ENCODE measurements around the gene SCD. TPM values are rescaled to one million over a fixed set of nuclear protein-coding genes. Genes with fewer than 3 reads are reported as not detected.

SCD gene
- total RNA-seq, 1 donor from 2014 or later, result 589 TPM

DNA sequence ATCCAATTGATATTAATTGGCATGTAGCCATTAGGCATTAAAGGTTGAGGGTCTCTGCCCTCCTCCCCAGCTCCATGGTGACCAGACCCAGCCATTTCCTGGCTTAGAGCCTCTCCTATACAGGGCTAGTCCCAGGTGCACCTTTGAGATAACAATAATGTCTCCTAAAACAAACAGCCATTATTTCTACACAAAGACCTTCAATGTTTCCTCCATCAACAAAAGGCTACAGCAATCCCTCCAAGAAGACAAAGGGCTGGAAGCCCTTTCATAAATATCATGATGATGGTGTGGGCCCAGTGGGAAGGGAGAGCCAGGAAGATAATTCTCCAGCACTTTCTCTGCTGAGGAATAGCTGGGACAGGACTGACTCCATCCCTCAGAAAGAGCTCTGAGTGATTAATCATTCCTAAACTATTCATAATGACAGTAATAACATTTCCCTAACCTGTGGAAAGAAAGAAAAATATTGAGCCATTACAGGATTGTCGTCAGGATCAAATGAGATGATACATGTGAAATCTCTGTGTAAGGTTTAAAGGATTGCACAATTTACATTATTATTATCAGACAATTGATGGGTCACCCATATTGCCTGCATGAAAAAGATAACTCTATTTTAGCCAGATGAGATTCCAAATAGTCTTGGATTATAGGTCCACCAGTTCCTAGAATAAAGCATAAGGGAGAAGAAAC is 27.2 kb upstream of the SCD start:
- Mint-ChIP-seq H3K9me3 (ENCODE audit: unreplicated experiment) (no peaks in the 10 kb centered on the region), H3K27ac (ENCODE audit: unreplicated experiment) (no peak overlapping the region), H3K27me3 (ENCODE audit: unreplicated experiment) (no peaks in the 10 kb centered on the region), H3K36me3 (ENCODE audit: unreplicated experiment) (no peaks in the 10 kb centered on the region), H3K4me1 (ENCODE audit: low read depth, unreplicated experiment) (peaks cover 4% of the 10 kb centered on the region), H3K4me3 (ENCODE audit: unreplicated experiment) (no peak overlapping the region)
- DNase-seq, result no peak
- no peak for TF ChIP-seq CTCF (IDR thresholded peaks at IDR 0.05; ENCODE audit: partially characterized antibody, unreplicated experiment)

GRCh38 chr10:100325158-100325557 is 21.9 kb upstream of the SCD start:
- TF ChIP-seq CTCF (IDR thresholded peaks at IDR 0.05; ENCODE audit: partially characterized antibody, unreplicated experiment), result no peak
- Mint-ChIP-seq H3K4me1 (ENCODE audit: low read depth, unreplicated experiment) (peaks cover 2% of the 10 kb centered on the region), H3K27me3 (ENCODE audit: unreplicated experiment) (no peaks in the 10 kb centered on the region), H3K9me3 (ENCODE audit: unreplicated experiment) (peaks cover 2% of the 10 kb centered on the region), H3K4me3 (ENCODE audit: unreplicated experiment) (no peak overlapping the region), H3K36me3 (ENCODE audit: unreplicated experiment) (no peaks in the 10 kb centered on the region), H3K27ac (ENCODE audit: unreplicated experiment) (no peak overlapping the region)
- DNase-seq, result no peak

GRCh38 chr10:100327007-100327717 is 19.9 kb upstream of the SCD start:
- peaks cover 4% of the 10 kb centered on the region for H3K27me3 Mint-ChIP-seq (ENCODE audit: unreplicated experiment)
- DNase-seq, result no peak
- no peak overlapping the region for H3K27ac Mint-ChIP-seq (ENCODE audit: unreplicated experiment)
- TF ChIP-seq CTCF (IDR thresholded peaks at IDR 0.05; ENCODE audit: partially characterized antibody, unreplicated experiment), result no peak
- H3K36me3 Mint-ChIP-seq (ENCODE audit: unreplicated experiment), result no peaks in the 10 kb centered on the region
- H3K4me1 Mint-ChIP-seq (ENCODE audit: low read depth, unreplicated experiment), result peaks cover 11% of the 10 kb centered on the region
- H3K9me3 Mint-ChIP-seq (ENCODE audit: unreplicated experiment), result peaks cover 2% of the 10 kb centered on the region
- no peak overlapping the region for H3K4me3 Mint-ChIP-seq (ENCODE audit: unreplicated experiment)

DNA sequence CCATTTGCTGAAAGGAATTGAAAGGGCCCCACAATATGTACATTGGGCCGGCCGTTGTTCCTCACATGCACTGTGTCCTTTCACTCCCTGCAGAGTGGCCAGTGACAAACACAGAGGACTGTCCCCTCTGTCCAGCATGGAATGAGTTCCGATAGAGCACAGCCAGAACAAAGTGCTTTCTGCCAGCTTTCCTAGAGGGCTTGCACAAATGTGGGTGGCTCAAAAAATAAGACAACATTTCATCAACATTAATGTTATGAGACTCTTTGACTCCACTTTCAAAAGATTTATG is 19.4 kb upstream of the SCD start:
- no peak overlapping the region for H3K4me3 Mint-ChIP-seq (ENCODE audit: unreplicated experiment)
- no peak overlapping the region for H3K27ac Mint-ChIP-seq (ENCODE audit: unreplicated experiment)
- no peak for TF ChIP-seq CTCF (IDR thresholded peaks at IDR 0.05; ENCODE audit: partially characterized antibody, unreplicated experiment)
- H3K27me3 Mint-ChIP-seq (ENCODE audit: unreplicated experiment), result peaks cover 5% of the 10 kb centered on the region
- peaks cover 13% of the 10 kb centered on the region for H3K4me1 Mint-ChIP-seq (ENCODE audit: low read depth, unreplicated experiment)
- peaks cover 2% of the 10 kb centered on the region for H3K9me3 Mint-ChIP-seq (ENCODE audit: unreplicated experiment)
- DNase-seq, result no peak
- no peaks in the 10 kb centered on the region for H3K36me3 Mint-ChIP-seq (ENCODE audit: unreplicated experiment)

DNA sequence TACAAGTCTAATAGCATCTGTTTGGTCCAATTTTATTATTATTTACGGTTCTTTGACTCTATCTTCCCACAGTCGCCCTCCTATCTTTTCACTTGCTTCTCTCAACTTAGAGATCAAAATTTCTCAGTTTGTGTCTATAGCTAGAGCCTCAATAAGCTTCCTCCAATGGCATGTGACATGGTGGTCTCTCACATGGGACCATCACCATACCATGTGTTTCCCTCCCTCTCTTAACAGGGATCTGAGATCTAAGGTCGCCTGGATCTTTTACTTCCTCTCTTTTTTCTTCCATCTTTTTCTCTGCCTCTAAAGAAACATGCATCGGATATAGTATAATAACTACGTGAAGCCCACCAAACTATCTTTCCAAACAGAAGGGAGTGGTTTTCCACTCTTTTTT is 18.8 kb upstream of the SCD start:
- Mint-ChIP-seq H3K9me3 (ENCODE audit: unreplicated experiment) (peaks cover 6% of the 10 kb centered on the region), H3K4me3 (ENCODE audit: unreplicated experiment) (no peak overlapping the region), H3K27me3 (ENCODE audit: unreplicated experiment) (peaks cover 5% of the 10 kb centered on the region), H3K27ac (ENCODE audit: unreplicated experiment) (no peak overlapping the region), H3K36me3 (ENCODE audit: unreplicated experiment) (no peaks in the 10 kb centered on the region), H3K4me1 (ENCODE audit: low read depth, unreplicated experiment) (peaks cover 13% of the 10 kb centered on the region)
- no peak for TF ChIP-seq CTCF (IDR thresholded peaks at IDR 0.05; ENCODE audit: partially characterized antibody, unreplicated experiment)
- DNase-seq, result no peak

Data from glutamatergic neuron (in vitro differentiated cells).